Calu3 (cell line): ENCODE measurements around the gene GPR75. TPM values are rescaled to one million over a fixed set of nuclear protein-coding genes. Genes with fewer than 3 reads are reported as not detected.

Experiments
- BruUV-seq: library from RNA; stranded (reverse); fragments of 400-500 nt; replicated peaks from 2 replicates; lab custom pipeline; 2021; lab: Mats Ljungman, UMichigan
- CTCF ChIA-PET: fragments of 300-600 bp; sonication (Branson Sonifier 250); formaldehyde crosslinking; loops from one replicate; lab custom pipeline; 2022; ENCODE audit warnings: antibody characterized with exemption; lab: Charles Lee
- DNase-seq: peaks from one replicate; pipeline ENCODE4 v3.0.0; 2022
- H3K27ac Mint-ChIP-seq: one replicate; pipeline ENCODE4 v1.8.0; 2022; ENCODE audit warnings: mixed read lengths; ENCODE audit not compliant: unreplicated experiment
- H3K27me3 Mint-ChIP-seq: one replicate; pipeline ENCODE4 v1.8.0; 2022; ENCODE audit warnings: mixed read lengths; ENCODE audit not compliant: unreplicated experiment
- H3K36me3 Mint-ChIP-seq: one replicate; pipeline ENCODE4 v1.8.0; 2022; ENCODE audit warnings: mild to moderate bottlenecking, moderate library complexity, mixed read lengths; ENCODE audit not compliant: insufficient read depth, unreplicated experiment
- H3K4me1 Mint-ChIP-seq: one replicate; pipeline ENCODE4 v1.8.0; 2022; ENCODE audit warnings: mild to moderate bottlenecking, low read depth, mixed read lengths; ENCODE audit not compliant: unreplicated experiment
- H3K4me3 Mint-ChIP-seq: one replicate; pipeline ENCODE4 v1.8.0; 2022; ENCODE audit warnings: mild to moderate bottlenecking, low read depth, moderate library complexity, mixed read lengths; ENCODE audit not compliant: unreplicated experiment
- H3K9me3 Mint-ChIP-seq: one replicate; pipeline ENCODE4 v1.8.0; 2022; ENCODE audit warnings: low read depth, mixed read lengths; ENCODE audit not compliant: unreplicated experiment
- CTCF ChIP-seq: fragments of 200-600 bp; IDR thresholded peaks from one replicate; pipeline ENCODE4 v1.8.0; 2022; ENCODE audit warnings: antibody characterized with exemption; ENCODE audit not compliant: unreplicated experiment
- intact Hi-C: fragments of 100-400 bp; cut with micrococcal nuclease; formaldehyde crosslinking; loops from one replicate; pipeline ENCODE4 v1.10.0; 2022; ENCODE audit not compliant: unreplicated experiment
- total RNA-seq: library from RNA; stranded (reverse); gene quantifications from 2 replicates; pipeline ENCODE4 v1.2.3, GENCODE V29; 2022

Gene GPR75
- total RNA-seq, 1 experiment from 2014 or later, result 7.5 TPM

- H3K9me3 Mint-ChIP-seq, result no peaks in the 10 kb centered on the region
- no TSS peak for BruUV-seq
- H3K36me3 Mint-ChIP-seq, result peaks cover 11% of the 10 kb centered on the region
- peaks cover 15% of the 10 kb centered on the region for H3K4me1 Mint-ChIP-seq
- no peak overlapping the region for H3K27ac Mint-ChIP-seq
- H3K27me3 Mint-ChIP-seq, result no peaks in the 10 kb centered on the region
- H3K4me3 Mint-ChIP-seq, result no peak overlapping the region
- no peak for DNase-seq
- TF ChIP-seq CTCF, result no peak
- CTCF ChIA-PET, result no interaction called here
- intact Hi-C loops, result no loop called here
Observed at GRCh38 chr2:53901192-53901591, 41.4 kb upstream of the GPR75 start.

GRCh38 chr2:53896864-53897263 is 37.1 kb upstream of the GPR75 start:
- Mint-ChIP-seq H3K9me3 (no peaks in the 10 kb centered on the region), H3K36me3 (peaks cover 32% of the 10 kb centered on the region), H3K4me3 (peak overlapping the region; percentile 54), H3K27ac (peak overlapping the region; percentile 91), H3K4me1 (peaks cover 15% of the 10 kb centered on the region), H3K27me3 (no peaks in the 10 kb centered on the region)
- DNase-seq, result peak; percentile 6
- intact Hi-C loops, result loop anchor here (10.0 kb wide), 1 partner anchor 148 kb away; no protein-coding TSS in a partner anchor
- CTCF ChIA-PET, result interaction anchor here (0.5 to 0.7 kb wide), 2 partner anchors 66 to 147 kb away, joined by 3 to 4 read pairs; no protein-coding TSS in a partner anchor
- no peak for TF ChIP-seq CTCF
- BruUV-seq, result no TSS peak

- no peak overlapping the region for H3K27ac Mint-ChIP-seq
- CTCF ChIA-PET, result interaction anchor here (1.0 kb wide), 1 partner anchor 25 kb away, joined by 3 read pairs; no protein-coding TSS in a partner anchor
- H3K9me3 Mint-ChIP-seq, result no peaks in the 10 kb centered on the region
- DNase-seq, result no peak
- H3K27me3 Mint-ChIP-seq, result no peaks in the 10 kb centered on the region
- BruUV-seq, result no TSS peak
- H3K36me3 Mint-ChIP-seq, result peaks cover 40% of the 10 kb centered on the region
- no peaks in the 10 kb centered on the region for H3K4me1 Mint-ChIP-seq
- intact Hi-C loops, result no loop called here
- TF ChIP-seq CTCF, result no peak
- H3K4me3 Mint-ChIP-seq, result no peak overlapping the region
Observed at GRCh38 chr2:53886406-53887280, 26.9 kb upstream of the GPR75 start.

- peaks cover 36% of the 10 kb centered on the region for H3K36me3 Mint-ChIP-seq
- H3K9me3 Mint-ChIP-seq, result no peaks in the 10 kb centered on the region
- TF ChIP-seq CTCF, result no peak
- no peaks in the 10 kb centered on the region for H3K4me1 Mint-ChIP-seq
- no peaks in the 10 kb centered on the region for H3K27me3 Mint-ChIP-seq
- CTCF ChIA-PET, result no interaction called here
- BruUV-seq, result no TSS peak
- H3K4me3 Mint-ChIP-seq, result no peak overlapping the region
- no peak overlapping the region for H3K27ac Mint-ChIP-seq
- intact Hi-C loops, result no loop called here
- no peak for DNase-seq
Observed at GRCh38 chr2:53884883-53885282, 25.1 kb upstream of the GPR75 start.
